NCI-H226 (cell line): Measurements from ENCODE around the gene HTT-AS.

Source experiments
- DNase-seq: peaks from one replicate; pipeline ENCODE4 v3.0.0-alpha.2; 2015

The HTT-AS gene

GRCh38 chr4:3025881-3026280 lies 48.5 kb downstream of the HTT-AS start:
- DNase-seq = no peak

GRCh38 chr4:3022651-3023050 lies 51.7 kb downstream of the HTT-AS start:
- no peak for DNase-seq

- DNase-seq = no peak
These were observed 52.2 kb downstream of the HTT-AS start for GRCh38 chr4:3022112-3022511.

GRCh38 chr4:3021627-3022026 lies 52.7 kb downstream of the HTT-AS start:
- DNase-seq = no peak

GRCh38 chr4:3021127-3021526 lies 53.2 kb downstream of the HTT-AS start:
- DNase-seq = no peak

- no peak for DNase-seq
These were observed 55.0 kb downstream of the HTT-AS start for GRCh38 chr4:3019145-3019846.

GRCh38 chr4:3017504-3017903 lies 56.8 kb downstream of the HTT-AS start:
- no peak for DNase-seq

- no peak for DNase-seq
These were observed 57.4 kb downstream of the HTT-AS start for GRCh38 chr4:3016961-3017360.

- no peak for DNase-seq
These were observed 60.4 kb downstream of the HTT-AS start for GRCh38 chr4:3013839-3014350.
